Gastrocnemius medialis (tissue), 4 donors: Measurements from ENCODE around the gene LAMB1.

Source experiments
- CTCF ChIP-seq, 5 experiments: fragments of 450-650 bp in 3 of 5; fragments of 200-600 bp in 2 of 5; sonication (generic) in 2 of 5; IDR thresholded peaks in 4 of 5; conservative IDR thresholded peaks in 1 of 5; 1 replicate in 4 of 5; 2 replicates in 1 of 5; pipeline ENCODE4 v1.5.1; 2016 to 2019; ENCODE audit warnings: antibody characterized with exemption in 5 of 5, mild to moderate bottlenecking in 3 of 5, moderate library complexity in 3 of 5
- POLR2A ChIP-seq, 2 donors: fragments of 450-650 bp; IDR thresholded peaks; one replicate each; pipeline ENCODE4 v1.6.1; 2017; ENCODE audit warnings: antibody characterized with exemption in 2 of 2, mild to moderate bottlenecking in 2 of 2, moderate library complexity in 2 of 2

GRCh38 chr7:108015740-108016139 is 12.8 kb upstream of the LAMB1 start:
- TF ChIP-seq CTCF (IDR thresholded peaks at IDR 0.05 in 4 of 5, conservative IDR thresholded peaks at IDR 0.05 in 1 of 5): no peak
- TF ChIP-seq POLR2A (IDR thresholded peaks at IDR 0.05): no peak
